GM12892 (cell line): Measurements from ENCODE around the gene LAMA2.

ENCODE experiments used
- DNase-seq: peaks from one replicate; pipeline ENCODE4 v3.0.0; 2011; ENCODE audit not compliant: insufficient read length
- FAIRE-seq: peaks from 2 replicates; lab custom pipeline; 2011; peaks lifted over from hg19 to GRCh38; lab: Jason Lieb, UNC
- POLR2A ChIP-seq: IDR thresholded peaks from 2 replicates; pipeline ENCODE4 v1.6.1; 2011; ENCODE audit warnings: low read depth, low read length, control low read depth
- POLR2AphosphoS5 ChIP-seq: IDR thresholded peaks from 2 replicates; pipeline ENCODE4 v1.6.1; 2011; ENCODE audit warnings: low read depth, low read length, control low read depth
- TAF1 ChIP-seq: IDR thresholded peaks from 2 replicates; pipeline ENCODE4 v1.6.1; 2011; ENCODE audit warnings: low read depth, mild to moderate bottlenecking, control low read depth, low read length, borderline replicate concordance

Gene LAMA2

GRCh38 chr6:129102741-129103140 is 219.8 kb downstream of the LAMA2 start:
- FAIRE-seq (no peak), DNase-seq (no peak)
- TF ChIP-seq POLR2A (no peak), TAF1 (no peak), POLR2AphosphoS5 (no peak)

- DNase-seq (no peak), FAIRE-seq (no peak)
Measured at GRCh38 chr6:129104131-129104530, 221.2 kb downstream of the LAMA2 start.

GRCh38 chr6:129104560-129104959 is 221.6 kb downstream of the LAMA2 start:
- DNase-seq: no peak
- no peak for TF ChIP-seq POLR2AphosphoS5
- no peak for TF ChIP-seq POLR2A
- TF ChIP-seq TAF1: no peak
- no peak for FAIRE-seq

More at GRCh38 chr6:129104131-129104530, 221.2 kb downstream of the LAMA2 start:
- TF ChIP-seq POLR2AphosphoS5: no peak
- no peak for TF ChIP-seq TAF1
- TF ChIP-seq POLR2A: no peak

- FAIRE-seq: no peak
- no peak for DNase-seq
- TF ChIP-seq POLR2AphosphoS5 (no peak), POLR2A (no peak), TAF1 (no peak)
Measured at GRCh38 chr6:129105035-129105434, 222.1 kb downstream of the LAMA2 start.

GRCh38 chr6:129105793-129106192 is 222.9 kb downstream of the LAMA2 start:
- no peak for DNase-seq
- FAIRE-seq: no peak
- TF ChIP-seq POLR2A (no peak), POLR2AphosphoS5 (no peak), TAF1 (no peak)

GRCh38 chr6:129108337-129108736 is 225.4 kb downstream of the LAMA2 start:
- DNase-seq (no peak), FAIRE-seq (no peak)
- TF ChIP-seq POLR2A (no peak), TAF1 (no peak), POLR2AphosphoS5 (no peak)

GRCh38 chr6:129110690-129111343 is 227.9 kb downstream of the LAMA2 start:
- DNase-seq (no peak), FAIRE-seq (no peak)
- TF ChIP-seq POLR2A: no peak
- no peak for TF ChIP-seq TAF1
- TF ChIP-seq POLR2AphosphoS5: no peak

GRCh38 chr6:129111346-129111745 is 228.4 kb downstream of the LAMA2 start:
- DNase-seq (no peak), FAIRE-seq (no peak)
- TF ChIP-seq POLR2AphosphoS5 (no peak), TAF1 (no peak), POLR2A (no peak)

- TF ChIP-seq POLR2AphosphoS5 (no peak), POLR2A (no peak), TAF1 (no peak)
- no peak for DNase-seq
- FAIRE-seq: no peak
Measured at GRCh38 chr6:129111853-129112252, 228.9 kb downstream of the LAMA2 start.

- TF ChIP-seq POLR2AphosphoS5: no peak
- no peak for TF ChIP-seq TAF1
- TF ChIP-seq POLR2A: no peak
- FAIRE-seq: no peak
- DNase-seq: no peak
Measured at GRCh38 chr6:129112591-129112990, 229.7 kb downstream of the LAMA2 start.

GRCh38 chr6:129113637-129114036 is 230.7 kb downstream of the LAMA2 start:
- TF ChIP-seq POLR2AphosphoS5: no peak
- no peak for TF ChIP-seq POLR2A
- TF ChIP-seq TAF1: no peak
- no peak for FAIRE-seq
- DNase-seq: no peak

- no peak for TF ChIP-seq POLR2AphosphoS5
- no peak for TF ChIP-seq POLR2A
- TF ChIP-seq TAF1: no peak
- DNase-seq: no peak
- FAIRE-seq: no peak
Measured at GRCh38 chr6:129114636-129115391, 231.9 kb downstream of the LAMA2 start.

GRCh38 chr6:129115471-129115870 is 232.5 kb downstream of the LAMA2 start:
- TF ChIP-seq TAF1: no peak
- TF ChIP-seq POLR2A: no peak
- TF ChIP-seq POLR2AphosphoS5: no peak
- FAIRE-seq: no peak
- DNase-seq: no peak
